HCT116 (cell line): Measurements from ENCODE around the gene BBS7.

Experiments
- CEBPB ChIP-seq: IDR thresholded peaks from 2 replicates; pipeline ENCODE4 v1.6.1; 2012; ENCODE audit warnings: low read depth
- ELF1 ChIP-seq: IDR thresholded peaks from 2 replicates; pipeline ENCODE4 v1.6.1; 2012; ENCODE audit warnings: low read depth, borderline replicate concordance
- EZH2 ChIP-seq: fragments of 200-600 bp; sonication (generic); IDR thresholded peaks from 2 replicates; pipeline ENCODE4 v1.6.1; 2017; ENCODE audit warnings: antibody characterized with exemption, mixed run types
- POLR2A ChIP-seq: IDR thresholded peaks from 2 replicates; pipeline ENCODE4 v1.7.0; 2011; ENCODE audit warnings: borderline replicate concordance; ENCODE audit not compliant: insufficient read depth, insufficient read length; ENCODE audit errors: extremely low read depth
- POLR2AphosphoS5 ChIP-seq: IDR thresholded peaks from 2 replicates; pipeline ENCODE4 v1.6.1; 2011; ENCODE audit warnings: mild to moderate bottlenecking, low read depth, low read length, moderate library complexity
- RAD21 ChIP-seq: IDR thresholded peaks from 2 replicates; pipeline ENCODE4 v1.6.1; 2012; ENCODE audit warnings: low read depth, mild to moderate bottlenecking
- SRF ChIP-seq: IDR thresholded peaks from 2 replicates; pipeline ENCODE4 v1.6.1; 2012; ENCODE audit warnings: low read depth
- TF ChIP-seq, protein P1 (sequence below), 3 experiments: fragments of 200-600 bp in 1 of 3; sonication (generic) in 1 of 3; IDR thresholded peaks in 2 of 3; conservative IDR thresholded peaks in 1 of 3; 2 replicates each; pipeline ENCODE4 v1.5.1; 2012 to 2017; ENCODE audit warnings: low read depth in 2 of 3, low read length in 2 of 3, antibody characterized with exemption in 1 of 3, borderline replicate concordance in 1 of 3, control low read depth in 1 of 3, mild to moderate bottlenecking in 1 of 3, mixed read lengths in 1 of 3, mixed run types in 1 of 3, moderate library complexity in 1 of 3; ENCODE audit not compliant: insufficient read depth in 1 of 3
- TF ChIP-seq, protein P2 (sequence below): IDR thresholded peaks from 2 replicates; pipeline ENCODE4 v1.6.1; 2012

DNA sequence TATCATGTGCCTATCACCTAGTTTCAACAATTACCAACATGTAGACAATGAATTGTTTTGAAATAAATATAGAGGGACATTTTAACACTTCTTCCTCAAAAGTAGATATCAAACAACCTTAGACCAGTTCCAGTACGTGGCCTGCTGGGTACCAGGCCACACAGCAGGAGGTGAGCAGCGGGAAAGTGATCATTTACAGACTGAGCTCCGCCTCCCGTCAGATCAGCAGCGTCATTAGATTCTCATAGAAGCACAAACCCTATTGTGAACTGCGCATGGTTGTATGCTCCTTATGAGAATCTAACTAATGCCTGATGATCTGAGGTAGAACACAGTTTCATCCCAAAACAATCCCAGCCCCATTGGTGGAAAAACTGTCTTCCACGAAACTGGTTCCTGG is 6.5 kb downstream of the BBS7 start:
- TF ChIP-seq POLR2A (no peak), POLR2AphosphoS5 (no peak), EZH2 (no peak), RAD21 (no peak), CEBPB (no peak), SRF (no peak), ELF1 (no peak)
- TF ChIP-seq, protein P1, sequence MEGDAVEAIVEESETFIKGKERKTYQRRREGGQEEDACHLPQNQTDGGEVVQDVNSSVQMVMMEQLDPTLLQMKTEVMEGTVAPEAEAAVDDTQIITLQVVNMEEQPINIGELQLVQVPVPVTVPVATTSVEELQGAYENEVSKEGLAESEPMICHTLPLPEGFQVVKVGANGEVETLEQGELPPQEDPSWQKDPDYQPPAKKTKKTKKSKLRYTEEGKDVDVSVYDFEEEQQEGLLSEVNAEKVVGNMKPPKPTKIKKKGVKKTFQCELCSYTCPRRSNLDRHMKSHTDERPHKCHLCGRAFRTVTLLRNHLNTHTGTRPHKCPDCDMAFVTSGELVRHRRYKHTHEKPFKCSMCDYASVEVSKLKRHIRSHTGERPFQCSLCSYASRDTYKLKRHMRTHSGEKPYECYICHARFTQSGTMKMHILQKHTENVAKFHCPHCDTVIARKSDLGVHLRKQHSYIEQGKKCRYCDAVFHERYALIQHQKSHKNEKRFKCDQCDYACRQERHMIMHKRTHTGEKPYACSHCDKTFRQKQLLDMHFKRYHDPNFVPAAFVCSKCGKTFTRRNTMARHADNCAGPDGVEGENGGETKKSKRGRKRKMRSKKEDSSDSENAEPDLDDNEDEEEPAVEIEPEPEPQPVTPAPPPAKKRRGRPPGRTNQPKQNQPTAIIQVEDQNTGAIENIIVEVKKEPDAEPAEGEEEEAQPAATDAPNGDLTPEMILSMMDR (IDR thresholded peaks at IDR 0.05 in 2 of 3, conservative IDR thresholded peaks at IDR 0.05 in 1 of 3; ENCODE audit: borderline replicate concordance in 1 of 3, insufficient read depth in 1 of 3, low read depth in 2 of 3, low read length in 2 of 3), result no peak
- TF ChIP-seq, protein P2, sequence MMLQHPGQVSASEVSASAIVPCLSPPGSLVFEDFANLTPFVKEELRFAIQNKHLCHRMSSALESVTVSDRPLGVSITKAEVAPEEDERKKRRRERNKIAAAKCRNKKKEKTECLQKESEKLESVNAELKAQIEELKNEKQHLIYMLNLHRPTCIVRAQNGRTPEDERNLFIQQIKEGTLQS, result no peak
